ENCODE measurements around the gene LPCAT2.

LPCAT2 gene

DNA sequence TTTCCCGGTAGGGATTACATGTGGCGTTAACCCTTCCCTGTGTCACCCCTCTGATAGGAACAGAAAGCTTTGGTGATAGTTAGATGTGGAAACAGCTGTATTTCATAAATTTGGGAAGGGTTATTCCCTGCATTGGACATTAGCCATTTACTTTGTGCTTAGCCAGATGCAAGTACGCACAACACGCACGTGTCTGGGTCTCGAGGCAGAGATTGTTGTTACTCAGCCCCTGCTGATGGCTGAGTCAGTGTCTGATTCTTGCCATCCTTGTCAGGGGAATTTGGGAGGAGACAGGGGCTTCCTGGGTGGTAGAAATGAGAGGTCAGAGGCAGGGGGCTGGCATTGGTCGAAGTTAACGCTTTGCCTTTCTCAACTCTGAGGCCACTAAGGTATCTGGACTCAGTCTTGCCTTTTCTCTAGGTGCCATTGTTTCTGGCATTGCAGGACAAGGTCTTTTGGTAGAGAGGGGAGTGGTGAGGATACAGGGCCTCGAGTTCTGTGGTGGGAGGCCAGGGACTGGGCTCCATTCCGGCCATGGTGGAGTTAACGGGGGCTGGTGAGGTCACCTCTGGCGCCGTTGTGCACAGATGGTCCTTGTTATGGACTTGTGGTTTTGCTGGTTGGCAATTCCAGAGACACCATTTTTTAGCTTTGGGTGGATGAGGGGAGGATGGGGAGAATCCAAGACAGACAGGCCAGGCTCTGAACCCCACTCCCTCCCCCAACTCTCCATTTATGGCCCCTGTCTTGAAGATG, 21.6 kb upstream of the LPCAT2 start:
- ChIA-PET POLR2A (no interaction called here), CTCF (no interaction called here)
- no peak for DNase-seq (ENCODE audit: extremely low spot score)
- TF ChIP-seq FOXK2 (IDR thresholded peaks at IDR 0.05) (no peak), L3MBTL2 (conservative IDR thresholded peaks at IDR 0.05) (no peak), SUZ12 (IDR thresholded peaks at IDR 0.05) (no peak), HDGF (IDR thresholded peaks at IDR 0.05; ENCODE audit: borderline replicate concordance) (no peak), ELF4 (IDR thresholded peaks at IDR 0.05) (no peak), SP1 (IDR thresholded peaks at IDR 0.05) (no peak), NFRKB (IDR thresholded peaks at IDR 0.05) (no peak), ARNT (IDR thresholded peaks at IDR 0.05) (no peak), FOXA1 (IDR thresholded peaks at IDR 0.05) (no peak)
- TF ChIP-seq, protein P1, sequence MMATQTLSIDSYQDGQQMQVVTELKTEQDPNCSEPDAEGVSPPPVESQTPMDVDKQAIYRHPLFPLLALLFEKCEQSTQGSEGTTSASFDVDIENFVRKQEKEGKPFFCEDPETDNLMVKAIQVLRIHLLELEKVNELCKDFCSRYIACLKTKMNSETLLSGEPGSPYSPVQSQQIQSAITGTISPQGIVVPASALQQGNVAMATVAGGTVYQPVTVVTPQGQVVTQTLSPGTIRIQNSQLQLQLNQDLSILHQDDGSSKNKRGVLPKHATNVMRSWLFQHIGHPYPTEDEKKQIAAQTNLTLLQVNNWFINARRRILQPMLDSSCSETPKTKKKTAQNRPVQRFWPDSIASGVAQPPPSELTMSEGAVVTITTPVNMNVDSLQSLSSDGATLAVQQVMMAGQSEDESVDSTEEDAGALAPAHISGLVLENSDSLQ (IDR thresholded peaks at IDR 0.05), result no peak

DNA sequence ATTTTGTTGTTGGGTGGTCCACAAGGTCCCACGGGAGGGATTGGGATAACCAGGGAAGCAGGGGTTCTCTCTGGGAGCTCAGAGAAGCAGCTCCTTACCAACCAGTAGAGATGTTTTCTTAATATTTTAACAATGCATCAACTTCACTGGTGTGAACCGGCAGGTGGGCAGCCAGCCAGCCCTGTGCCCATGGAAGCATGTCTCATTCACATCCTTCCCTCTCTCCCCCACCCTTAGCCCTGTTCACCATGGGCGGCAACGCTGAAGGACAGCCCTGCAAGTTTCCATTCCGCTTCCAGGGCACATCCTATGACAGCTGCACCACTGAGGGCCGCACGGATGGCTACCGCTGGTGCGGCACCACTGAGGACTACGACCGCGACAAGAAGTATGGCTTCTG, 20.6 kb upstream of the LPCAT2 start:
- no peak for TF ChIP-seq ZNF384 (IDR thresholded peaks at IDR 0.05)
- TF ChIP-seq HDGF (IDR thresholded peaks at IDR 0.05; ENCODE audit: borderline replicate concordance), result no peak
- no peak for TF ChIP-seq TARDBP (IDR thresholded peaks at IDR 0.05)
- TF ChIP-seq BHLHE40 (IDR thresholded peaks at IDR 0.05; ENCODE audit: borderline replicate concordance), result no peak
- no peak for TF ChIP-seq LEF1 (IDR thresholded peaks at IDR 0.05; ENCODE audit: borderline replicate concordance)
- DNase-seq (ENCODE audit: extremely low spot score), result no peak
- ChIA-PET CTCF (no interaction called here), POLR2A (no interaction called here)

DNA sequence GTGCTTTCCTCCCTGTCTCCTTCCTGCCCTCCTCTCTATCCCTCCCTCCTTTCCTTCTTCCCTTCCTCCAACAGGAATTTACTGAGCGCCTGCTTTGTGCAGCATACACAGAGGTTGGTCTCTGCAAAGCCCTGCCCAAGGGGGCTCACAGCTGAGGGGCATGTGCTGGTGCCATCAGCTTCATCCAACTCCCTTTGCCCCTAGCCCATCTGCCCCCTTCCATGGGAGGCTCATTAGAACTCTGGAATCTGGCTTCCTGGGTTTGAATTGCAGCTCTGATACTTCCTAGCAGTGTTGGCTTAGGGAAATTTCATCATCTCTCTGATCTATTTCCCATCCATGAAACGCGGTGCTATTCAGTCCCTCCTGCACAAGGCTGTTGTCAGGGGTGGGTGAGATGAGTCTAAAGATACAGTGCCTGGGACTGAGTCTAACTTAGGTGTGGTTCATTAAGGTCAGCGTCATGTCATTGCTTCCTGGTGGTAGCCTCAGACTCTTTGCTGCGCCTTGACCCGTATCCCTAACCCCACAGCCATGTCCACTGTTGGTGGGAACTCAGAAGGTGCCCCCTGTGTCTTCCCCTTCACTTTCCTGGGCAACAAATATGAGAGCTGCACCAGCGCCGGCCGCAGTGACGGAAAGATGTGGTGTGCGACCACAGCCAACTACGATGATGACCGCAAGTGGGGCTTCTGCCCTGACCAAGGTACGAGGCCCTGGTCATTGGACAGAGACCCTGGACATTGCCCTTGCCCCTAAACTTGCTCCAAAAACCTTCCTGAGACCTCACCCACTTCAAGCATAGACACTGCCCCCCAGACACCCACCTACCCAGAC, 19.5 kb upstream of the LPCAT2 start:
- POLR2A ChIA-PET, result no interaction called here
- no peak for TF ChIP-seq HDGF (IDR thresholded peaks at IDR 0.05; ENCODE audit: borderline replicate concordance)
- no peak for TF ChIP-seq NFRKB (IDR thresholded peaks at IDR 0.05)
- TF ChIP-seq LEF1 (IDR thresholded peaks at IDR 0.05; ENCODE audit: borderline replicate concordance), result no peak
- TF ChIP-seq ELF4 (IDR thresholded peaks at IDR 0.05), result no peak
- no peak for TF ChIP-seq FOXM1 (IDR thresholded peaks at IDR 0.05; ENCODE audit: borderline replicate concordance)
- no peak for TF ChIP-seq FOXA1 (IDR thresholded peaks at IDR 0.05)
- no peak for TF ChIP-seq SP1 (IDR thresholded peaks at IDR 0.05)
- no peak for TF ChIP-seq FOXK2 (IDR thresholded peaks at IDR 0.05)
- no peak for TF ChIP-seq BHLHE40 (IDR thresholded peaks at IDR 0.05; ENCODE audit: borderline replicate concordance)
- CTCF ChIA-PET, result no interaction called here
- DNase-seq (ENCODE audit: extremely low spot score), result no peak

DNA sequence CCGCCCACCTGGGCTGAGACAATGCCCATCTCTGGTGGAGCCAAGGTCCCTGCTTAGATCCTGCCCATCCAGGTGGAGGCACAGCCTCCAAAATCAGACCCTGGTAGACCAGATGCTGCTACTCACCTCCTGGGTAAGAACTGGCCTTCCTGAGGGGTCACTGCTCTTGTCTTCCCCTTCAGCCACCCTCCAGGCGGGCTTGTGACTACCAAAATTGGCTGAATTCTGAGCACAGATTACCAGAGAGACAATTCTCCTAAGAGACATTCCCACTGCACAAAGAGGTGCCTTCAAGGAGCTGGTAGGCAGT, 19.0 kb upstream of the LPCAT2 start:
- CTCF ChIA-PET, result no interaction called here
- DNase-seq (ENCODE audit: extremely low spot score), result no peak
- POLR2A ChIA-PET, result no interaction called here
- TF ChIP-seq FOXM1 (IDR thresholded peaks at IDR 0.05; ENCODE audit: borderline replicate concordance) (no peak), LEF1 (IDR thresholded peaks at IDR 0.05; ENCODE audit: borderline replicate concordance) (no peak), HDGF (IDR thresholded peaks at IDR 0.05; ENCODE audit: borderline replicate concordance) (no peak), NFRKB (IDR thresholded peaks at IDR 0.05) (no peak), CTBP1 (IDR thresholded peaks at IDR 0.05; ENCODE audit: borderline replicate concordance) (no peak), TARDBP (IDR thresholded peaks at IDR 0.05) (no peak), SUZ12 (IDR thresholded peaks at IDR 0.05) (no peak), L3MBTL2 (conservative IDR thresholded peaks at IDR 0.05) (no peak), FOXA1 (IDR thresholded peaks at IDR 0.05) (no peak), ARNT (IDR thresholded peaks at IDR 0.05) (no peak), BHLHE40 (IDR thresholded peaks at IDR 0.05; ENCODE audit: borderline replicate concordance) (no peak), SP1 (IDR thresholded peaks at IDR 0.05) (no peak), ELF4 (IDR thresholded peaks at IDR 0.05) (no peak), ZNF384 (IDR thresholded peaks at IDR 0.05) (no peak), FOXK2 (IDR thresholded peaks at IDR 0.05) (no peak)
- TF ChIP-seq, protein P1 (IDR thresholded peaks at IDR 0.05), result no peak

DNA sequence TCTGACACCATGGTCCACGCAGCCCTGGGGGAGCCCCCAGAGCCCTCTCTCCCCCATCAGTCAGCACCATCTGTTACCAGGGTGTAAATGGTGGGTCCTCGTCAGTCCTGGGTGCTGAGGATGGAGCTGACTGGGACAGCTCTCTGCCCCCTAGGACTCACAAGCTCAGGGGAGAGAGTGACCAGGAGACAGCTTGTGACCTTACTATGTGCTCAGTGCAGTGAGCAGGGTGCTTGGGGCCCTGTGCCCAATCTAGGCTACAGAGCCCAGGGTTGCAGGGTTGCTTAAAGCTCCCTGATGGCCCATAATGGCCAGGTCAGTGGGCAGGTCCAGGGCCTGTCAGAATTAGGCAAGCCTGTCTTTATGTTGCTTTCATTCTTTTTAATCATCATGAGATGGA, 18.6 kb upstream of the LPCAT2 start:
- ChIA-PET CTCF (no interaction called here), POLR2A (no interaction called here)
- no peak for TF ChIP-seq TARDBP (IDR thresholded peaks at IDR 0.05)
- no peak for DNase-seq (ENCODE audit: extremely low spot score)

DNA sequence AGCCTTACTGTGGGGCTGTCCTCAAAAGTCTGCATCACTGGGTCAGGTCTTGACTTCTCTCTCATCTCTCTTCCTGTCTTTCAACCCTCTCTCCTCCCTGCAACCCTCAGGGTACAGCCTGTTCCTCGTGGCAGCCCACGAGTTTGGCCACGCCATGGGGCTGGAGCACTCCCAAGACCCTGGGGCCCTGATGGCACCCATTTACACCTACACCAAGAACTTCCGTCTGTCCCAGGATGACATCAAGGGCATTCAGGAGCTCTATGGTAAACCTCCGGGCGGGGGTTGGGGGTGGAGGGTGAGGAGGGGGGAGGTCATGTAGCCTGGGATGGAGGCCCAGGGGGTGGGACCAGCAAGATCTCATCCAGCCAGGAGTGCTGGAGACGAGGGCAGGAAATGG, 17.2 kb upstream of the LPCAT2 start:
- no peak for TF ChIP-seq SUZ12 (IDR thresholded peaks at IDR 0.05)
- CTCF ChIA-PET, result interaction anchor here (1.9 kb wide), 1 partner anchor 26 kb away, joined by 5 read pairs; no protein-coding TSS in a partner anchor
- DNase-seq (ENCODE audit: extremely low spot score), result no peak
- POLR2A ChIA-PET, result no interaction called here

DNA sequence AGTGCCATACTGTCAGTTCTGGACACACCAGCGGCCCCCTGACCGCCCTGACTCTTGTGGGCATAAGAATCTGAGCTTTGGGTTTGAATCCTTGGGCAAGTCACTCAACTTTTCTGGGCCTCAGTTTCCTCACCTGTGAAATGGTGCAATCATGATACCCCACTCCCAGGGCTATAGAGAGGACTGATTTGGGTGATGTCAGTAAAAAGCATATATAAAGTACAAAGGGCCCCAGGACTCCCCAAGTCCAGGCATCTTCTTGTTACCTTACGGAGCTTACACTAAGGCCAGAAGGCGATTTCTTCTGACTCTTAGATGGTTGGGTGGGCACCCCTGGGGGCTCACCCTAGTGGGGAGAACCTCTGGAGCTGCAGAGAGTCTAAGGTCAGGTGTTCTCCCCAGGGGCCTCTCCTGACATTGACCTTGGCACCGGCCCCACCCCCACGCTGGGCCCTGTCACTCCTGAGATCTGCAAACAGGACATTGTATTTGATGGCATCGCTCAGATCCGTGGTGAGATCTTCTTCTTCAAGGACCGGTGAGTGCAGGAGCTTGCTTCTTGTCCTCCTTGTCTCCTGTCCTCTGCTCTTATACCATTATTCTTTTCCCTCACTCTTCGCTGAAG, 16.0 kb upstream of the LPCAT2 start:
- no peak for DNase-seq (ENCODE audit: extremely low spot score)
- POLR2A ChIA-PET, result interaction anchor here (0.6 kb wide), 1 partner anchor 9 kb away, joined by 3 read pairs; no protein-coding TSS in a partner anchor
- no peak for TF ChIP-seq ARNT (IDR thresholded peaks at IDR 0.05)
- TF ChIP-seq BHLHE40 (IDR thresholded peaks at IDR 0.05; ENCODE audit: borderline replicate concordance), result no peak
- no peak for TF ChIP-seq FOXM1 (IDR thresholded peaks at IDR 0.05; ENCODE audit: borderline replicate concordance)
- no peak for TF ChIP-seq FOXA1 (IDR thresholded peaks at IDR 0.05)
- TF ChIP-seq TARDBP (IDR thresholded peaks at IDR 0.05), result no peak
- no peak for TF ChIP-seq L3MBTL2 (conservative IDR thresholded peaks at IDR 0.05)
- TF ChIP-seq FOXK2 (IDR thresholded peaks at IDR 0.05), result no peak
- no peak for TF ChIP-seq HDGF (IDR thresholded peaks at IDR 0.05; ENCODE audit: borderline replicate concordance)
- TF ChIP-seq ZNF384 (IDR thresholded peaks at IDR 0.05), result no peak
- no peak for TF ChIP-seq SUZ12 (IDR thresholded peaks at IDR 0.05)
- TF ChIP-seq NFRKB (IDR thresholded peaks at IDR 0.05), result no peak
- TF ChIP-seq LEF1 (IDR thresholded peaks at IDR 0.05; ENCODE audit: borderline replicate concordance), result no peak
- TF ChIP-seq SP1 (IDR thresholded peaks at IDR 0.05), result no peak
- TF ChIP-seq ELF4 (IDR thresholded peaks at IDR 0.05), result no peak
- no peak for TF ChIP-seq CTBP1 (IDR thresholded peaks at IDR 0.05; ENCODE audit: borderline replicate concordance)
- TF ChIP-seq, protein P1 (IDR thresholded peaks at IDR 0.05), result no peak
- CTCF ChIA-PET, result interaction anchor here (1.9 kb wide), 1 partner anchor 28 kb away, joined by 5 read pairs; no protein-coding TSS in a partner anchor
